Chondrocyte (in vitro differentiated cells): Measurements from ENCODE around the gene THAP11. TPM values are rescaled to one million over a fixed set of nuclear protein-coding genes. Genes with fewer than 3 reads are reported as not detected.

Experiments
- DNase-seq: peaks from one replicate; pipeline ENCODE4 v3.0.0; 2021; ENCODE audit warnings: mixed read lengths, low spot score
- H3K27ac Mint-ChIP-seq: one replicate; pipeline ENCODE4 v1.8.0; 2021; ENCODE audit warnings: mild to moderate bottlenecking, moderate library complexity, mixed read lengths; ENCODE audit not compliant: unreplicated experiment
- H3K27me3 Mint-ChIP-seq: 2 replicates; pipeline ENCODE4 v1.8.0; 2021; ENCODE audit warnings: low read depth, mixed read lengths
- H3K36me3 Mint-ChIP-seq: 2 replicates; pipeline ENCODE4 v1.8.0; 2021; ENCODE audit warnings: low read depth, mixed read lengths
- H3K4me1 Mint-ChIP-seq: 2 replicates; pipeline ENCODE4 v1.8.0; 2021; ENCODE audit warnings: low read depth, mild to moderate bottlenecking, mixed read lengths
- H3K4me3 Mint-ChIP-seq: one replicate; pipeline ENCODE4 v1.8.0; 2021; ENCODE audit warnings: mild to moderate bottlenecking, moderate library complexity, mixed read lengths; ENCODE audit not compliant: unreplicated experiment
- H3K9me3 Mint-ChIP-seq: 2 replicates; pipeline ENCODE4 v1.8.0; 2021; ENCODE audit warnings: low read depth, mixed read lengths
- CTCF ChIP-seq: fragments of 200-600 bp; sonication (generic); IDR thresholded peaks from 2 replicates; pipeline ENCODE4 v1.5.0; 2021; ENCODE audit warnings: antibody characterized with exemption, mild to moderate bottlenecking, moderate library complexity
- total RNA-seq: library from RNA; stranded (reverse); gene quantifications from 3 replicates; pipeline ENCODE4 v1.2.1, GENCODE V29; 2021

The THAP11 gene
- total RNA-seq, 1 donor from 2014 or later: 25.7 TPM

- no peaks in the 10 kb centered on the region for H3K27me3 Mint-ChIP-seq
- no peak for TF ChIP-seq CTCF
- H3K27ac Mint-ChIP-seq: peak within 1 kb of the TSS; percentile 94
- peaks cover 27% of the 10 kb centered on the region for H3K4me1 Mint-ChIP-seq
- H3K9me3 Mint-ChIP-seq: no peaks in the 10 kb centered on the region
- peak within 1 kb of the TSS; percentile 87 for H3K4me3 Mint-ChIP-seq
- peaks cover 24% of the 10 kb centered on the region for H3K36me3 Mint-ChIP-seq
- DNase-seq: peak; percentile 93
Observed at GRCh38 chr16:67872631-67873434, 30.7 kb downstream of the THAP11 start, which contains the start of gene EDC4. EDC4 (plus strand) TSS chr16:67873052; CDS start chr16:67873262, 210 bp downstream.

GRCh38 chr16:67873435-67874370 lies 31.6 kb downstream of the THAP11 start:
- Mint-ChIP-seq H3K4me1 (peaks cover 27% of the 10 kb centered on the region), H3K27me3 (no peaks in the 10 kb centered on the region), H3K9me3 (no peaks in the 10 kb centered on the region), H3K4me3 (peak overlapping the region; percentile 87), H3K27ac (peak overlapping the region; percentile 94), H3K36me3 (peaks cover 23% of the 10 kb centered on the region)
- DNase-seq: no peak
- no peak for TF ChIP-seq CTCF

GRCh38 chr16:67874372-67874771 lies 32.3 kb downstream of the THAP11 start:
- H3K4me3 Mint-ChIP-seq: peak overlapping the region; percentile 87
- H3K27me3 Mint-ChIP-seq: no peaks in the 10 kb centered on the region
- peak overlapping the region; percentile 94 for H3K27ac Mint-ChIP-seq
- no peak for TF ChIP-seq CTCF
- H3K4me1 Mint-ChIP-seq: peaks cover 27% of the 10 kb centered on the region
- no peak for DNase-seq
- H3K9me3 Mint-ChIP-seq: no peaks in the 10 kb centered on the region
- H3K36me3 Mint-ChIP-seq: peaks cover 28% of the 10 kb centered on the region

- TF ChIP-seq CTCF: no peak
- DNase-seq: no peak
- Mint-ChIP-seq H3K4me1 (peaks cover 27% of the 10 kb centered on the region), H3K36me3 (peaks cover 25% of the 10 kb centered on the region), H3K4me3 (no peak overlapping the region), H3K27me3 (no peaks in the 10 kb centered on the region), H3K27ac (no peak overlapping the region), H3K9me3 (no peaks in the 10 kb centered on the region)
Observed at GRCh38 chr16:67877064-67877463, 34.9 kb downstream of the THAP11 start.

GRCh38 chr16:67878232-67878631 lies 36.1 kb downstream of the THAP11 start:
- Mint-ChIP-seq H3K4me1 (peaks cover 21% of the 10 kb centered on the region), H3K27ac (no peak overlapping the region), H3K27me3 (no peaks in the 10 kb centered on the region), H3K4me3 (no peak overlapping the region), H3K36me3 (peaks cover 27% of the 10 kb centered on the region), H3K9me3 (no peaks in the 10 kb centered on the region)
- TF ChIP-seq CTCF: no peak
- DNase-seq: no peak
